Prostate gland (tissue), 2 donors: ENCODE data around the gene ZMAT3.
"Not testable (repeated sequence)": the region's sequence is repeated elsewhere in the genome, so short reads cannot be mapped to it uniquely, and the experiment has no call there.

ENCODE experiments used
- POLR2A ChIP-seq: fragments of 450-650 bp; IDR thresholded peaks from one replicate; pipeline ENCODE4 v1.6.1; 2016; ENCODE audit warnings: antibody characterized with exemption, mild to moderate bottlenecking
- POLR2AphosphoS5 ChIP-seq: sonication (generic); formaldehyde crosslinking; IDR thresholded peaks from one replicate; pipeline ENCODE4 v1.6.1; 2017; ENCODE audit warnings: antibody characterized with exemption
- TF ChIP-seq, protein P1 (sequence below), 4 experiments: fragments of 200-600 bp in 2 of 4; fragments of 450-650 bp in 2 of 4; sonication (generic) in 2 of 4; IDR thresholded peaks; 1 replicate in 3 of 4; 2 replicates in 1 of 4; pipeline ENCODE4 v1.5.1; 2016 to 2019; ENCODE audit warnings: antibody characterized with exemption in 4 of 4, mild to moderate bottlenecking in 2 of 4, moderate library complexity in 2 of 4

DNA sequence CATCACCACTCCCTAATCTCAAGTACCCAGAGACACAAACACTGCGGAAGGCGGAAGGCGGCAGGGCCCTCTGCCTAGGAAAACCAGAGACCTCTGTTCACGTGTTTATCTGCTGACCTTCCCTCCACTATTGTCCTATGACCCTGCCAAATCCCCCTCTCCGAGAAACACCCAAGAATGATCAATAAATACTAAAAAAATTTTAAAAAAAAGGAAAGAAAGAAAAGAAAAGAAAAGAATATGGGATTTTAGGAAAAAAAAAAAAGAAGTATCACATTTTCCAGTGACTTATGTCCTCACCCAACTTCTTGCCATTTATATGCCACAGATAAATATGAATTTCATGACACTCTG, 38.3 kb downstream of the ZMAT3 start:
- TF ChIP-seq, protein P1, sequence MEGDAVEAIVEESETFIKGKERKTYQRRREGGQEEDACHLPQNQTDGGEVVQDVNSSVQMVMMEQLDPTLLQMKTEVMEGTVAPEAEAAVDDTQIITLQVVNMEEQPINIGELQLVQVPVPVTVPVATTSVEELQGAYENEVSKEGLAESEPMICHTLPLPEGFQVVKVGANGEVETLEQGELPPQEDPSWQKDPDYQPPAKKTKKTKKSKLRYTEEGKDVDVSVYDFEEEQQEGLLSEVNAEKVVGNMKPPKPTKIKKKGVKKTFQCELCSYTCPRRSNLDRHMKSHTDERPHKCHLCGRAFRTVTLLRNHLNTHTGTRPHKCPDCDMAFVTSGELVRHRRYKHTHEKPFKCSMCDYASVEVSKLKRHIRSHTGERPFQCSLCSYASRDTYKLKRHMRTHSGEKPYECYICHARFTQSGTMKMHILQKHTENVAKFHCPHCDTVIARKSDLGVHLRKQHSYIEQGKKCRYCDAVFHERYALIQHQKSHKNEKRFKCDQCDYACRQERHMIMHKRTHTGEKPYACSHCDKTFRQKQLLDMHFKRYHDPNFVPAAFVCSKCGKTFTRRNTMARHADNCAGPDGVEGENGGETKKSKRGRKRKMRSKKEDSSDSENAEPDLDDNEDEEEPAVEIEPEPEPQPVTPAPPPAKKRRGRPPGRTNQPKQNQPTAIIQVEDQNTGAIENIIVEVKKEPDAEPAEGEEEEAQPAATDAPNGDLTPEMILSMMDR (IDR thresholded peaks at IDR 0.05): not testable (repeated sequence)
- not testable (repeated sequence) for TF ChIP-seq POLR2AphosphoS5, POLR2A
